ENCODE measurements around the gene FCER1G. TPM values are rescaled to one million over a fixed set of nuclear protein-coding genes. Genes with fewer than 3 reads are reported as not detected.

Gene FCER1G
- total and polyA plus RNA-seq, 2 of the 8 experiments (the other 6 are each of a cell fraction or from before 2014, with no cell fraction given), result 1.6 TPM; not detected in 1

DNA sequence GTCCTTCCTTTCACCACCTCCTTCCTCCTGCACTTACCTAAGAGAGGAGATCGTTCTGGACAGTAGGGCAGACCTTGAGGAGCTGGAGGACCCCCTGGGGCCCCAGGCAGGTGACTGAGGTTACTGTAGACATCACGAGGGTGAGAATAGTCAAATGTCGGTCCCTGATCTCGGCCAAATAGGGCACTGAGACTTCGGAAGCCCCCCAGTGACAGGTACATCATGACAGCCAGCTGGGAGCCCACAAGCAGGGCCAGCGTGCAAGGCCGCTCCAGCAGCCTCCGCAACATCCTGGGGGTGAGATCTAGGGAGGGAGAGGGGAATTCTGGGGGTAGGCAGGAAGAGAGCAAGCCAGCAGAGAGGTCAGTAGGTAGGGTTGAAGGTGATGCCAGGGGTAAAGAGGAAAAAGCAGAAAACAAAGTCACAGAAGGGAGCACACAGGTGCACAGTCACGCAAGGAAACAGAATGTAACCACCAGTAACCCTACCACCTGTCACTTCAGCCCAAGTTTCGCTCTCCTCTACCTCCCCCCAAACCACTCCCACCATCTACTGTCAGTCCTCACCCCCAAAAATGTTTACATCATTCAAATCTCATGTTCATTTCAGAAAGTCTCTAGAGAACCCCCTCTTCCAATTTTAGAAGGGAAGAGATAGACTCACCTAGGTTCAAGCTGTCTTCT lies 39.2 kb upstream of the FCER1G start:
- no peak overlapping the region for H4K5ac ChIP-seq (ENCODE audit: insufficient read length, low read depth, low read length)
- WGBS, 2 experiments (ENCODE audit: extremely low coverage in 1 of 2, insufficient coverage in 1 of 2, insufficient read length in 1 of 2, insufficient replicate concordance in 2 of 2, low coverage in 1 of 2, low lambda C conversion rate in 2 of 2, missing lambda C conversion rate in 1 of 2), result 79% methylated on average over 10 of the region's 10 CpGs; no CpG with 5 or more reads in 1 of the 2 experiments
- peaks cover 2% of the 10 kb centered on the region; the same call in 1 of the 2 replicates for H3K23me2 ChIP-seq (ENCODE audit: low read depth, low read length)
- H2BK5ac ChIP-seq (ENCODE audit: low read depth, low read length), result no peak overlapping the region
- peaks cover 0 to 6% of the 10 kb centered on the region in 2 experiments for H4K20me1 ChIP-seq (replicated peaks in 1 of 2; ENCODE audit: control insufficient read depth in 1 of 2, insufficient read depth in 2 of 2, low read length in 2 of 2)
- no peaks in the 10 kb centered on the region for H3K9me3 ChIP-seq (ENCODE audit: insufficient read depth in 2 of 2, low read depth in 1 of 2, low read length in 1 of 2)
- H3K36me3 ChIP-seq (ENCODE audit: control insufficient read depth in 2 of 4, insufficient read depth in 4 of 4, low read length in 3 of 4), result peaks cover 10 to 39% (median 24%) of the 10 kb centered on the region in 4 experiments
- H3K4me1 ChIP-seq (replicated peaks in 1 of 4; ENCODE audit: control insufficient read depth in 3 of 4, insufficient read depth in 4 of 4, low read length in 3 of 4), result peaks cover 0 to 13% (median under 1%) of the 10 kb centered on the region in 4 experiments; a peak in 3 of 7 replicates
- H2BK12ac ChIP-seq (ENCODE audit: low read depth, low read length), result no peak overlapping the region
- H2BK120ac ChIP-seq (replicated peaks; ENCODE audit: low read depth, low read length), result no peak overlapping the region
- no peak overlapping the region for H2BK20ac ChIP-seq (ENCODE audit: low read length)
- no peak overlapping the region for H3K23ac ChIP-seq (ENCODE audit: insufficient read length)
- no peak overlapping the region for H2AK5ac ChIP-seq (ENCODE audit: low read depth, low read length)
- H3K27ac ChIP-seq (ENCODE audit: low read depth, low read length), result no peak overlapping the region
- peak overlapping the region in 1 of 4 experiments; percentile 85; a peak in 3 of 8 replicates for H3K4me3 ChIP-seq (ENCODE audit: extremely low read depth in 1 of 4, insufficient read depth in 2 of 4, low read depth in 3 of 4, low read length in 4 of 4)
- peak overlapping the region; percentile 61 to 93; a peak in 2 of 4 replicates for H3K4me2 ChIP-seq (ENCODE audit: insufficient read depth in 1 of 2, low read depth in 2 of 2, low read length in 2 of 2)
- H4K8ac ChIP-seq (ENCODE audit: extremely low read depth, insufficient read depth, low read length), result no peak overlapping the region; the same call in 1 of the 2 replicates
- POLR2A ChIA-PET (ENCODE audit: partially characterized antibody), result interaction anchor here (0.6 to 4.0 kb wide), 14 partner anchors 9 to 146 kb away, joined by 3 to 51 read pairs (median 4); partner anchors contain the start of genes ADAMTS4, APOA2, DEDD and PPOX
- H3K79me2 ChIP-seq (ENCODE audit: control insufficient read depth in 1 of 2, insufficient read depth in 2 of 2, low read length in 2 of 2), result peaks cover 0 to 4% of the 10 kb centered on the region in 2 experiments; a peak in 1 of 4 replicates
- H3K14ac ChIP-seq (ENCODE audit: insufficient read length), result no peak overlapping the region
- no peak overlapping the region for H3K9ac ChIP-seq (replicated peaks in 1 of 4; ENCODE audit: extremely low read depth in 1 of 4, low read depth in 3 of 4, low read length in 3 of 4)
- no peak overlapping the region for H3K18ac ChIP-seq (ENCODE audit: extremely low read depth, low read length)
- no peak overlapping the region for H3K4ac ChIP-seq (replicated peaks; ENCODE audit: insufficient read length, low read depth, low read length)
- no peak overlapping the region for H2BK15ac ChIP-seq (ENCODE audit: low read length)
- H3K56ac ChIP-seq (replicated peaks; ENCODE audit: insufficient read length, low read depth, low read length), result no peak overlapping the region
- no peak for DNase-seq (ENCODE audit: low read depth in 1 of 2, low spot score in 2 of 2)
- no peaks in the 10 kb centered on the region for H3K27me3 ChIP-seq (replicated peaks in 1 of 4; ENCODE audit: control insufficient read depth in 3 of 4, extremely low read depth in 1 of 4, insufficient read depth in 3 of 4, low read length in 3 of 4)
- no peak overlapping the region for H4K91ac ChIP-seq (replicated peaks; ENCODE audit: insufficient read length, low read length)
- H2AFZ ChIP-seq (ENCODE audit: low read length), result no peak overlapping the region
- H3K79me1 ChIP-seq (ENCODE audit: low read depth, low read length), result peaks cover 4% of the 10 kb centered on the region
- no peak for FAIRE-seq
- CTCF ChIA-PET (ENCODE audit: partially characterized antibody), result interaction anchor here (1.2 to 2.8 kb wide), 4 partner anchors 10 to 50 kb away, joined by 3 to 27 read pairs (median 8); partner anchors contain the start of genes ADAMTS4, PPOX and TOMM40L
